LNCaP clone FGC (cell line): ENCODE measurements around the gene TM7SF2.

Experiments
- DNase-seq: peaks from one replicate; pipeline ENCODE4 v3.0.0-alpha.2; 2011; ENCODE audit warnings: low read depth
- H3K4me3 ChIP-seq: 2 replicates; pipeline ENCODE4 v1.5.1; 2011; ENCODE audit warnings: mild to moderate bottlenecking, low read depth, low read length, control low read depth
- TF ChIP-seq, protein P1 (sequence below): IDR thresholded peaks from 2 replicates; pipeline ENCODE4 v1.5.1; 2012; ENCODE audit warnings: mild to moderate bottlenecking; ENCODE audit not compliant: control insufficient read depth, insufficient read depth; ENCODE audit errors: extremely low read depth

Gene TM7SF2

DNA sequence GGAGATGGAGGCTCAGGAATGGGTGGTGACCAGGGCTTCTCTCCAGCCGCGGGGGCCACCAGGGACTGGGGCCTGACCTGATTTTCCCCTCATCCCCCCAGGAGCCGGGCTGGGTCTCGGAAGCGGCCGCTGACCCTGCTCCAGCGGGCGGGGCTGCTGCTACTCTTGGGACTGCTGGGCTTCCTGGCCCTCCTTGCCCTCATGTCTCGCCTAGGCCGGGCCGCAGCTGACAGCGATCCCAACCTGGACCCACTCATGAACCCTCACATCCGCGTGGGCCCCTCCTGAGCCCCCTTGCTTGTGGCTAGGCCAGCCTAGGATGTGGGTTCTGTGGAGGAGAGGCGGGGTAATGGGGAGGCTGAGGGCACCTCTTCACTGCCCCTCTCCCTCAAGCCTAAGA is 23.8 kb upstream of the TM7SF2 start:
- H3K4me3 ChIP-seq, result no peak overlapping the region
- DNase-seq, result no peak
- TF ChIP-seq, protein P1, sequence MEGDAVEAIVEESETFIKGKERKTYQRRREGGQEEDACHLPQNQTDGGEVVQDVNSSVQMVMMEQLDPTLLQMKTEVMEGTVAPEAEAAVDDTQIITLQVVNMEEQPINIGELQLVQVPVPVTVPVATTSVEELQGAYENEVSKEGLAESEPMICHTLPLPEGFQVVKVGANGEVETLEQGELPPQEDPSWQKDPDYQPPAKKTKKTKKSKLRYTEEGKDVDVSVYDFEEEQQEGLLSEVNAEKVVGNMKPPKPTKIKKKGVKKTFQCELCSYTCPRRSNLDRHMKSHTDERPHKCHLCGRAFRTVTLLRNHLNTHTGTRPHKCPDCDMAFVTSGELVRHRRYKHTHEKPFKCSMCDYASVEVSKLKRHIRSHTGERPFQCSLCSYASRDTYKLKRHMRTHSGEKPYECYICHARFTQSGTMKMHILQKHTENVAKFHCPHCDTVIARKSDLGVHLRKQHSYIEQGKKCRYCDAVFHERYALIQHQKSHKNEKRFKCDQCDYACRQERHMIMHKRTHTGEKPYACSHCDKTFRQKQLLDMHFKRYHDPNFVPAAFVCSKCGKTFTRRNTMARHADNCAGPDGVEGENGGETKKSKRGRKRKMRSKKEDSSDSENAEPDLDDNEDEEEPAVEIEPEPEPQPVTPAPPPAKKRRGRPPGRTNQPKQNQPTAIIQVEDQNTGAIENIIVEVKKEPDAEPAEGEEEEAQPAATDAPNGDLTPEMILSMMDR, result no peak

DNA sequence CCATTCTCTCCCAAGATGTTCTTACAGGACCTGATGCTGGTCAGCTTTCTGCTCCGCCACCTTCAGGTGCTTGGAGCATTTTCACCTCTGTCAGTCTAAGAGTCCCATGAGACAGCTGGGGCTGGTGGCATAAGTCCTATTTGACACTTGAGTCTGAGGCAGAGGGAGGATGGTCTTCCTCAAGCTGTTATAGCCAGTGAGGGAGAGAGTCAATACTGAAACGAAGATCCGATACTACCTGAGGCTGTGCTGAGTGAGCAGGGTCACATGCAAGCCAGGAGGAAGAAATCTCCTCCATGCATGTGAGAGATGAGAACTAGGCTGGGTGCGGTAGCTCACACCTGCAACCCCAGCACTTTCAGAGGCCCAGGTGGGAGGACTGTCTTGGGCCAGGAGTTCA is 22.1 kb upstream of the TM7SF2 start:
- H3K4me3 ChIP-seq, result no peak overlapping the region
- no peak for DNase-seq
- TF ChIP-seq, protein P1, result no peak

DNA sequence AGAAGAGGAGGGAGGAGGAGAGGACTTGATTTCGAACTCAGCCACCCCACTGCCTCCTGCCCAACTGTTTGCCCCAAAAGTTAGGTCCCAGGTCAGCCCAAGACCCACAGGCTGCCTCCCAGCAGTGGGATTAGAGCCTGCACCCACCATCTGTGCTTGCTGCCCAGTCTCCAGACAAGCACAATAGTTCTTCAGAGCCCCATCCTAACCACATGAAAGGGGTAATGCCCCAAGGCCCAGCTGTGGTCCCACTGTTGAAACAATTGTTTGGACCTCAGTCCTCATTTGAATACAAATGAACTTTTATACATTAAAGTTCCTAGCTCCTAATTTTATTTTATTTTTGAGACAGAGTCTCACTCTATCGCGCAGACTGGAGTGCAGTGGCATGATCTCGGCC is 21.0 kb upstream of the TM7SF2 start:
- no peak overlapping the region for H3K4me3 ChIP-seq
- TF ChIP-seq, protein P1, result no peak
- no peak for DNase-seq

DNA sequence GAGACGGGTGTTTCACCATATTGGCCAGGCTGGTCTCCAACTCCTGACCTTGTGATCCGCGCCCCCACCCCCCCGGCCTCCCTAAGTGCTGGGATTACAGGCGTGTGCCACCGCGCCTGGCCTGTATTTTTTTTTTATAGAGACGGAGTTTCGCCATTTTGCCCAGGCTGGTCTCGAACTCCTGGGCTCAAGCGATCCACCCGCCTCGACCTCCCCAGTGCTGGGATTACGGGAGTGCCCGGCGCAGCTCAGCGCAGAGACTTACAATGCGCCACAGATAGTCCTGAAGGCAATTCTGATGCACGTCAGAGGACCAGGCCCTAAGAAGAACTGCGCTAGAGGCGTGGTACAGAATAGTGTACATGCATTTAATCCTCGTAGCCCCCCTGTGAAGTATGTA is 16.2 kb upstream of the TM7SF2 start:
- H3K4me3 ChIP-seq, result peak overlapping the region; percentile 75
- TF ChIP-seq, protein P1, result no peak
- DNase-seq, result no peak

DNA sequence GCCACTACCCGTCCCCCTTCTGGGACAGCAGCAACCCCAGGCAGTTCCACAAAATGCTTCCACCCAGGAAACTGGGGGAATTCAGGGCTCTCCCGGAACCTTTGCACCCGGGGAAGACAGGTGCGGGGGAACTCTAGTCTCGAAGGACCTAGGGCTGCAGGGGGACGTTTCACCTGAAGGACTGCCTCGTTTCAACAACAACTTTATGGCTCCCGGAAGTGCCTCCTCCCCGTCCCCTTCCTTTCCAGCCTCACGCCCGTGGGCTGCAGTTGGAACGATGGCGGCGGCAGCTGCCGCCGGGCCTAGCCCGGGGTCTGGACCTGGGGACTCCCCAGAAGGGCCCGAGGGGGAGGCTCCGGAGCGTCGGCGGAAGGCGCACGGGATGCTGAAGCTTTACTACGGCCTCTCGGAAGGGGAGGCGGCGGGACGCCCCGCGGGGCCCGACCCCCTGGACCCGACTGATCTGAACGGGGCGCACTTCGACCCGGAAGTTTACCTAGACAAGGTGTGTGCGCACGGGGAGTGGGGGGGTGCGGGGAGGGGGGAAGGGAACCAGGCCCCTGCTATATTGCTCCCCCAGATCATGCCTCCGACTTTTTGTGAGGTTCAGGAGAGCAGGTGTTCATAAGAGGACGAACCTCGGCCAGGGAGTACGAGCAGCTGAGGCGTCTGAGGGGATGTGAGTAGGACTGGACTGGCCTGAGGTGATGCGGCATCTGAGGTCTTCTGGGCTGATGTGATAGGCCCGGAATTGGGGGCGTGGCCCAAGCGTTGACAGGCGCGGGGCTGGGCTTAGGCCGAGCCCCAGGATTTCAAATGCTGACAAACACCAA is 15.5 kb upstream of the TM7SF2 start, which contains the start of gene VPS51:
VPS51 (plus strand) TSS at position 241 of the 833 bp plus-strand sequence; CDS start at position 278, 37 bp downstream.
- peak; percentile 87 for DNase-seq
- peak within 1 kb of the TSS; percentile 75 for H3K4me3 ChIP-seq
- TF ChIP-seq, protein P1, result no peak

DNA sequence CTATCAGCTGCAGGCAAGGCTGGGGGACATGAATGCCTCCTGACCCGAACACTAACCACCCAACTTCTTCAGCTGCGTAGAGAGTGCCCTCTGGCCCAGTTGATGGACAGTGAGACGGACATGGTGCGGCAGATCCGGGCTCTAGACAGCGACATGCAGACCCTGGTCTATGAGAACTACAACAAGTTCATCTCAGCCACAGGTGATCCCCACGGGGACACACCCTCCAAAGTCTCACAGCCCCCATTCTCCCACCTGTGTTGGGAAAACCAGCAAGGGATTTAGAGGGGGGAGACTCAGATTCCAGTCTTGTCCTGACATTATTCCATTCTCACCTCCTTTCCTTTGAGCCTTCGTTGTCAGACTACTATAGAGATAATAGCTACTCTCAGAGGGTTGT is 14.7 kb upstream of the TM7SF2 start:
- no peak for DNase-seq
- H3K4me3 ChIP-seq, result peak overlapping the region; percentile 75
- TF ChIP-seq, protein P1, result no peak
